ENCODE measurements around the gene PLA2G6. TPM values are rescaled to one million over a fixed set of nuclear protein-coding genes. Genes with fewer than 3 reads are reported as not detected.

The PLA2G6 gene
- total and polyA plus RNA-seq, 2 of the 4 experiments (the other 2 are of a cell fraction): 6.1 to 10.3 TPM

- no peak overlapping the region for H4K8ac ChIP-seq (ENCODE audit: low read depth in 2 of 2, low read length in 2 of 2)
- H4K91ac ChIP-seq (ENCODE audit: insufficient read depth, low read depth, low read length): no peak overlapping the region
- in situ Hi-C loops (cut with MboI; ENCODE audit: low sequenced_read_pairs): no loop called here
- no peak overlapping the region for H2BK15ac ChIP-seq (ENCODE audit: low read depth, low read length)
- H3K4me2 ChIP-seq (ENCODE audit: low read depth, low read length): no peak overlapping the region
- no peak overlapping the region for H3K9ac ChIP-seq (ENCODE audit: low read depth, low read length)
- H3K9me3 ChIP-seq (ENCODE audit: control insufficient read depth, insufficient read depth, low read length): no peaks in the 10 kb centered on the region
- no peaks in the 10 kb centered on the region for H3K79me1 ChIP-seq (ENCODE audit: low read depth in 1 of 2, low read length in 2 of 2)
- no peak overlapping the region for H3K4me3 ChIP-seq (ENCODE audit: insufficient read depth, low read depth, low read length)
- no peak overlapping the region for H3K27ac ChIP-seq (ENCODE audit: insufficient read depth, low read length)
- no peak overlapping the region for H3K18ac ChIP-seq (ENCODE audit: low read depth, low read length)
- no peak overlapping the region for H2BK120ac ChIP-seq (ENCODE audit: low read depth, low read length)
- H3K56ac ChIP-seq (ENCODE audit: extremely low read depth, insufficient read depth, low read length): no peak overlapping the region
- dilution Hi-C loops (cut with HindIII; ENCODE audit: low sequenced_read_pairs, unreplicated experiment): no loop called here
- intact Hi-C loops (cut with micrococcal nuclease): no loop called here
- no peak overlapping the region for H2AK9ac ChIP-seq (replicated peaks; ENCODE audit: low read depth, low read length, poor library complexity)
- H3K27me3 ChIP-seq (ENCODE audit: control insufficient read depth, insufficient read depth, low read length): no peaks in the 10 kb centered on the region
- no peaks in the 10 kb centered on the region for H4K20me1 ChIP-seq (ENCODE audit: insufficient read depth, low read length)
- WGBS, 2 experiments (ENCODE audit: extremely low coverage in 2 of 2, insufficient read length in 1 of 2): 60% methylated on average over 1 of the region's 6 CpGs; no CpG with 5 or more reads in 1 of the 2 experiments
- DNase-seq (peak; percentile 11), ATAC-seq (ENCODE audit: low read depth) (no peak)
- H2BK20ac ChIP-seq (ENCODE audit: low read depth, low read length): no peak overlapping the region
- BruUV-seq (replicated peaks): no TSS peak
- no peak overlapping the region for H2AFZ ChIP-seq (replicated peaks; ENCODE audit: low read length, poor library complexity)
- H4K5ac ChIP-seq (ENCODE audit: low read depth, low read length): no peak overlapping the region
- no peaks in the 10 kb centered on the region for H3K36me3 ChIP-seq (ENCODE audit: control insufficient read depth, insufficient read depth, low read length)
- H3K4ac ChIP-seq (ENCODE audit: low read depth, low read length): no peak overlapping the region
- no peak overlapping the region for H2BK5ac ChIP-seq (ENCODE audit: low read depth, low read length, poor library complexity, severe bottlenecking)
- no peaks in the 10 kb centered on the region for H3K4me1 ChIP-seq (ENCODE audit: control insufficient read depth, insufficient read depth, low read length)
- H3K14ac ChIP-seq (replicated peaks; ENCODE audit: low read depth, low read length): no peak overlapping the region
- H3K9me1 ChIP-seq (ENCODE audit: insufficient read depth, low read length): no peaks in the 10 kb centered on the region
- TF ChIP-seq MAFK (IDR thresholded peaks at IDR 0.05; ENCODE audit: low read depth, low read length): no peak
- no peak for TF ChIP-seq POLR2A (IDR thresholded peaks at IDR 0.05; ENCODE audit: low read depth, low read length)
- TF ChIP-seq, protein P1, sequence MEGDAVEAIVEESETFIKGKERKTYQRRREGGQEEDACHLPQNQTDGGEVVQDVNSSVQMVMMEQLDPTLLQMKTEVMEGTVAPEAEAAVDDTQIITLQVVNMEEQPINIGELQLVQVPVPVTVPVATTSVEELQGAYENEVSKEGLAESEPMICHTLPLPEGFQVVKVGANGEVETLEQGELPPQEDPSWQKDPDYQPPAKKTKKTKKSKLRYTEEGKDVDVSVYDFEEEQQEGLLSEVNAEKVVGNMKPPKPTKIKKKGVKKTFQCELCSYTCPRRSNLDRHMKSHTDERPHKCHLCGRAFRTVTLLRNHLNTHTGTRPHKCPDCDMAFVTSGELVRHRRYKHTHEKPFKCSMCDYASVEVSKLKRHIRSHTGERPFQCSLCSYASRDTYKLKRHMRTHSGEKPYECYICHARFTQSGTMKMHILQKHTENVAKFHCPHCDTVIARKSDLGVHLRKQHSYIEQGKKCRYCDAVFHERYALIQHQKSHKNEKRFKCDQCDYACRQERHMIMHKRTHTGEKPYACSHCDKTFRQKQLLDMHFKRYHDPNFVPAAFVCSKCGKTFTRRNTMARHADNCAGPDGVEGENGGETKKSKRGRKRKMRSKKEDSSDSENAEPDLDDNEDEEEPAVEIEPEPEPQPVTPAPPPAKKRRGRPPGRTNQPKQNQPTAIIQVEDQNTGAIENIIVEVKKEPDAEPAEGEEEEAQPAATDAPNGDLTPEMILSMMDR (conservative IDR thresholded peaks at IDR 0.05; ENCODE audit: low read depth, low read length): peak; percentile 29
- no peak for TF ChIP-seq MXI1 (IDR thresholded peaks at IDR 0.05; ENCODE audit: borderline replicate concordance, low read depth, low read length)
- peak; percentile 24; the same call in 1 of the 2 replicates for TF ChIP-seq SMC3 (IDR thresholded peaks at IDR 0.05; ENCODE audit: low read depth, low read length)
- TF ChIP-seq RAD21 (IDR thresholded peaks at IDR 0.05; ENCODE audit: low read length): peak; percentile 22; the same call in 1 of the 2 replicates
- CTCF ChIA-PET: interaction anchor here (0.5 to 1.0 kb wide), 3 partner anchors 32 to 309 kb away, joined by 3 to 5 read pairs (median 3); no protein-coding TSS in a partner anchor
- H3K23ac ChIP-seq (ENCODE audit: low read depth, low read length): no peak overlapping the region
- POLR2A ChIA-PET (ENCODE audit: unreplicated experiment): no interaction called here
- no peak overlapping the region for H2AK5ac ChIP-seq (ENCODE audit: low read depth, low read length)
Observed at GRCh38 chr22:38104084-38104483, 77.5 kb downstream of the PLA2G6 start.

Data from IMR-90 (cell line).